HepG2 (cell line): Measurements from ENCODE around the gene PMEL.

Experiments used
- HMG20B ChIP-seq: conservative IDR thresholded peaks from 2 replicates; pipeline ENCODE4 v1.6.1; 2016; ENCODE audit warnings: missing genetic modification reagents, missing compliant biosample characterization
- HOXA7 ChIP-seq: sonication (generic); formaldehyde crosslinking; IDR thresholded peaks from 2 replicates; pipeline ENCODE4 v1.8.1; 2022; ENCODE audit warnings: mild to moderate bottlenecking, missing genetic modification reagents, moderate library complexity
- POLR2A ChIP-seq, 2 experiments: IDR thresholded peaks; 2 replicates each; pipeline ENCODE4 v1.6.1; 2011; ENCODE audit warnings: low read depth in 2 of 2, low read length in 2 of 2, mild to moderate bottlenecking in 1 of 2, moderate library complexity in 1 of 2; ENCODE audit not compliant: insufficient read depth in 1 of 2
- SRSF1 ChIP-seq: fragments of 200-400 bp; formaldehyde crosslinking; optimal IDR thresholded peaks from 2 replicates; pipeline ENCODE3; 2017; ENCODE audit warnings: mild to moderate bottlenecking, low read depth, low read length, moderate library complexity
- ZNF768 ChIP-seq: sonication (generic); formaldehyde crosslinking; IDR thresholded peaks from 2 replicates; pipeline ENCODE4 v1.4.0; 2020; ENCODE audit warnings: missing genetic modification reagents

- TF ChIP-seq HMG20B (CRISPR knock-in tag) (no peak), HOXA7 (CRISPR knock-in tag) (no peak), ZNF768 (no peak), POLR2A (IDR thresholded peaks at IDR 0.05; ENCODE audit: insufficient read depth in 1 of 2, low read depth in 2 of 2, low read length in 2 of 2) (no peak), SRSF1 (no peak)
Observed at GRCh38 chr12:55929306-55929791, 36.5 kb downstream of the PMEL start.
